Kidney tubule cell (primary cell): Measurements from ENCODE around the gene CDCP2.

Source experiments
- DNase-seq: peaks from one replicate; pipeline ENCODE4 v3.0.0-alpha.2; 2018; ENCODE audit warnings: low spot score

CDCP2 gene

GRCh38 chr1:54136963-54137533 is 15.8 kb downstream of the CDCP2 start:
- DNase-seq, result no peak

GRCh38 chr1:54136269-54136896 is 16.4 kb downstream of the CDCP2 start:
- DNase-seq, result no peak

- DNase-seq, result peak; percentile 60
Observed at GRCh38 chr1:54135436-54136120, 17.2 kb downstream of the CDCP2 start.

- DNase-seq, result no peak
Observed at GRCh38 chr1:54134295-54134694, 18.5 kb downstream of the CDCP2 start.

GRCh38 chr1:54132495-54132894 is 20.3 kb downstream of the CDCP2 start:
- no peak for DNase-seq

- no peak for DNase-seq
Observed at GRCh38 chr1:54131419-54131818, 21.4 kb downstream of the CDCP2 start.

- no peak for DNase-seq
Observed at GRCh38 chr1:54129858-54130257, 22.9 kb downstream of the CDCP2 start.

- no peak for DNase-seq
Observed at GRCh38 chr1:54127594-54128300, 25.1 kb downstream of the CDCP2 start.

- DNase-seq, result no peak
Observed at GRCh38 chr1:54126271-54126815, 26.5 kb downstream of the CDCP2 start.

- DNase-seq, result peak; percentile 34
Observed at GRCh38 chr1:54125386-54126070, 27.3 kb downstream of the CDCP2 start.

- DNase-seq, result no peak
Observed at GRCh38 chr1:54124906-54125305, 27.9 kb downstream of the CDCP2 start.

- peak; percentile 61 for DNase-seq
Observed at GRCh38 chr1:54124472-54124871, 28.3 kb downstream of the CDCP2 start.

- DNase-seq, result no peak
Observed at GRCh38 chr1:54122992-54123391, 29.8 kb downstream of the CDCP2 start.

- no peak for DNase-seq
Observed at GRCh38 chr1:54122135-54122751, 30.6 kb downstream of the CDCP2 start.

GRCh38 chr1:54121482-54122134 is 31.2 kb downstream of the CDCP2 start:
- peak; percentile 92 for DNase-seq

GRCh38 chr1:54120698-54121481 is 31.9 kb downstream of the CDCP2 start:
- DNase-seq, result no peak

GRCh38 chr1:54120018-54120697 is 32.6 kb downstream of the CDCP2 start:
- no peak for DNase-seq

- peak; percentile 95 for DNase-seq
Observed at GRCh38 chr1:54118704-54119103, 34.1 kb downstream of the CDCP2 start.

GRCh38 chr1:54117815-54118563 is 34.8 kb downstream of the CDCP2 start:
- peak; percentile 92 for DNase-seq
